Measurements from ENCODE around the gene ZWINT. TPM values are rescaled to one million over a fixed set of nuclear protein-coding genes. Genes with fewer than 3 reads are reported as not detected.
A peak's percentile ranks its signal among the peaks of the same experiment; 100 is the strongest.

Gene ZWINT
- polyA plus RNA-seq, 2 of the 4 experiments (the other 2 are of a cell fraction) = 78.8 to 116 TPM

GRCh38 chr10:56383806-56384205, 22.7 kb upstream of the ZWINT start:
- CTCF ChIA-PET = no interaction called here
- no peak for TF ChIP-seq NPAS2 (CRISPR knock-in tag; IDR thresholded peaks at IDR 0.05; ENCODE audit: borderline replicate concordance)
- TF ChIP-seq NR3C1 (IDR thresholded peaks at IDR 0.05) = no peak
- no peak for TF ChIP-seq CHD2 (IDR thresholded peaks at IDR 0.05; ENCODE audit: low read length, partially characterized antibody)
- no peak for TF ChIP-seq FOSL2 (IDR thresholded peaks at IDR 0.05)
- TF ChIP-seq FOSL2 (CRISPR knock-in tag; IDR thresholded peaks at IDR 0.05) = no peak
- no peak for TF ChIP-seq SREBF2 (IDR thresholded peaks at IDR 0.05)
- TF ChIP-seq PHF8 (IDR thresholded peaks at IDR 0.05; ENCODE audit: borderline replicate concordance, low read depth) = no peak
- TF ChIP-seq HOXB13 (CRISPR knock-in tag; IDR thresholded peaks at IDR 0.05; ENCODE audit: low read depth) = no peak
- TF ChIP-seq CEBPB (IDR thresholded peaks at IDR 0.05) = no peak
- no peak for TF ChIP-seq POLR2AphosphoS2 (conservative IDR thresholded peaks at IDR 0.05; ENCODE audit: low read length)
- TF ChIP-seq EP300 (IDR thresholded peaks at IDR 0.05) = no peak
- TF ChIP-seq HEYL (CRISPR knock-in tag; IDR thresholded peaks at IDR 0.05) = no peak
- TF ChIP-seq MAX (IDR thresholded peaks at IDR 0.05) = no peak
- TF ChIP-seq RNF2 (IDR thresholded peaks at IDR 0.05; ENCODE audit: borderline replicate concordance, low read depth) = no peak
- TF ChIP-seq HES2 (IDR thresholded peaks at IDR 0.05) = no peak
- TF ChIP-seq HOXB5 (CRISPR knock-in tag; IDR thresholded peaks at IDR 0.05) = no peak
- TF ChIP-seq ZSCAN20 (CRISPR knock-in tag; IDR thresholded peaks at IDR 0.05) = no peak
- ATAC-seq = no peak
- no peak overlapping the region for H3K4me3 ChIP-seq
- no peaks in the 10 kb centered on the region for H3K9me3 ChIP-seq
- FAIRE-seq = no peak
- H3K4me1 ChIP-seq = no peaks in the 10 kb centered on the region
- no peak for DNase-seq (ENCODE audit: low read depth in 1 of 2, low spot score in 1 of 2)
- no peak overlapping the region for H3K27ac ChIP-seq
- no peak overlapping the region for H3K4me2 ChIP-seq
- POLR2A ChIA-PET = no interaction called here

- DNase-seq (ENCODE audit: low read depth in 1 of 2, low spot score in 1 of 2) (peak in 1 of 2 experiments; percentile 51), FAIRE-seq (no peak), ATAC-seq (no peak)
- CTCF ChIA-PET = interaction anchor here (0.7 kb wide), 1 partner anchor 922 kb away, joined by 4 read pairs; no protein-coding TSS in a partner anchor
- Histone ChIP-seq H3K4me2 (no peak overlapping the region), H3K27ac (no peak overlapping the region), H3K4me1 (no peaks in the 10 kb centered on the region), H3K9me3 (peaks cover 20% of the 10 kb centered on the region), H3K4me3 (no peak overlapping the region)
- POLR2A ChIA-PET = no interaction called here
- TF ChIP-seq BCL3 (IDR thresholded peaks at IDR 0.05) = no peak
- TF ChIP-seq HEYL (CRISPR knock-in tag; IDR thresholded peaks at IDR 0.05) = no peak
- no peak for TF ChIP-seq MAFK (IDR thresholded peaks at IDR 0.05; ENCODE audit: partially characterized antibody)
- no peak for TF ChIP-seq ZNF302 (CRISPR knock-in tag; IDR thresholded peaks at IDR 0.05)
- no peak for TF ChIP-seq KDM1A (IDR thresholded peaks at IDR 0.05; ENCODE audit: low read depth)
- TF ChIP-seq HOXA7 (CRISPR knock-in tag; IDR thresholded peaks at IDR 0.05) = no peak
- TF ChIP-seq HDAC2 (IDR thresholded peaks at IDR 0.05) = no peak
- TF ChIP-seq EHMT2 (IDR thresholded peaks at IDR 0.05; ENCODE audit: low read depth) = no peak
- no peak for TF ChIP-seq CHD4 (IDR thresholded peaks at IDR 0.05; ENCODE audit: borderline replicate concordance)
- no peak for TF ChIP-seq USF2 (IDR thresholded peaks at IDR 0.05)
- TF ChIP-seq CBX8 (IDR thresholded peaks at IDR 0.05) = no peak
- no peak for TF ChIP-seq NPAS2 (CRISPR knock-in tag; IDR thresholded peaks at IDR 0.05; ENCODE audit: borderline replicate concordance)
- TF ChIP-seq PBX3 (IDR thresholded peaks at IDR 0.05) = no peak
- no peak for TF ChIP-seq ZSCAN20 (CRISPR knock-in tag; IDR thresholded peaks at IDR 0.05)
- no peak for TF ChIP-seq ATOH8 (CRISPR knock-in tag; IDR thresholded peaks at IDR 0.05; ENCODE audit: low read depth)
- no peak for TF ChIP-seq RNF2 (IDR thresholded peaks at IDR 0.05; ENCODE audit: borderline replicate concordance, low read depth)
- TF ChIP-seq CTCF (IDR thresholded peaks at IDR 0.05) = no peak
- 17% methylated on average over 7 of the region's 7 CpGs for WGBS (ENCODE audit: missing lambda C conversion rate)
Measured at GRCh38 chr10:56370217-56371113, 9.4 kb upstream of the ZWINT start.
